Measurements from ENCODE around the gene FAM118B.

The FAM118B gene

DNA sequence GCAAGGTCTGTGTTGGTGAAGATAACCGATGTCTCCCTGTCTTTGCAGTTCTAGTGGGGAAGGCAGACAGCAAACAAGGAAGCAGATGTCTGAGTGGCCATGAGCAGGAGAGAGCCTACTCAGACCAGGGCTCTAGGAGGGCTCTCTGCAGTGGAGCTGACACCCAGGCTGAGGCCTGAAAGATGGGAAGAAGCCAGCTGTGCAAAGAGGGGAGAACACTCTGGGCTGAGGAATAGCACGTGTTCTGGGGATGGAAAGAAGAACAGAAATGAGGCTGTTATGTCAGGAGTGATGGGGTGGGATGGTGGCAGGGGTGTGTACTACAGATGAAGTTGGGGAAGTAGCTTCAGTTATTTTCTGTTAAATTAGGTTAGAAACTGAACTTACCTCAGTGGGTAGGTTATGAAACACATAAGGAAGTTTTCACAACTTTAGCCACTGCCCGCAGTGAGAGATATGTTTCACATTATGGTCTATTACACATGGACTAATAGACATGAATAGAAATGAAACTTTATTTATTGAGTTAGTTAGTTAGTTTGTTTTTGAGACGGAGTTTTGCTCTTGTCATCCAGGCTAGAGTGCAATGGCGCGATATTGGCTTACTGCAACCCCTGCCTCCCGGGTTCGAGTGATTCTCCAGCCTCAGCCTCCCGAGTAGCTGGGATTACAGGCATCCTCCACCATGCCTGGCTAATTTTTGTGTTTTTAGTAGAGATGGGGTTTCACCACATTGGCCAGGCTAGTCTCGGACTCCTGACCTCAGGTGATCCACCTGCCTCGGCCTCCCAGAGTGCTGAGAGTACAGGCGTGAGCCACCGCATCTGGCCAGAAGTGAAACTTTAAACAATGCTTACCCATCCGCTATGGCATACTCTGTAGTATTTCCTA, 100.1 kb downstream of the FAM118B start:
- DNase-seq (ENCODE audit: low read depth) = no peak
- no peak overlapping the region for H3K4me3 ChIP-seq (ENCODE audit: control insufficient read depth, low read depth, low read length)

More for the DNA sequence above, 100.1 kb downstream of the FAM118B start:
- TF ChIP-seq, protein P1, sequence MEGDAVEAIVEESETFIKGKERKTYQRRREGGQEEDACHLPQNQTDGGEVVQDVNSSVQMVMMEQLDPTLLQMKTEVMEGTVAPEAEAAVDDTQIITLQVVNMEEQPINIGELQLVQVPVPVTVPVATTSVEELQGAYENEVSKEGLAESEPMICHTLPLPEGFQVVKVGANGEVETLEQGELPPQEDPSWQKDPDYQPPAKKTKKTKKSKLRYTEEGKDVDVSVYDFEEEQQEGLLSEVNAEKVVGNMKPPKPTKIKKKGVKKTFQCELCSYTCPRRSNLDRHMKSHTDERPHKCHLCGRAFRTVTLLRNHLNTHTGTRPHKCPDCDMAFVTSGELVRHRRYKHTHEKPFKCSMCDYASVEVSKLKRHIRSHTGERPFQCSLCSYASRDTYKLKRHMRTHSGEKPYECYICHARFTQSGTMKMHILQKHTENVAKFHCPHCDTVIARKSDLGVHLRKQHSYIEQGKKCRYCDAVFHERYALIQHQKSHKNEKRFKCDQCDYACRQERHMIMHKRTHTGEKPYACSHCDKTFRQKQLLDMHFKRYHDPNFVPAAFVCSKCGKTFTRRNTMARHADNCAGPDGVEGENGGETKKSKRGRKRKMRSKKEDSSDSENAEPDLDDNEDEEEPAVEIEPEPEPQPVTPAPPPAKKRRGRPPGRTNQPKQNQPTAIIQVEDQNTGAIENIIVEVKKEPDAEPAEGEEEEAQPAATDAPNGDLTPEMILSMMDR (IDR thresholded peaks at IDR 0.05; ENCODE audit: control insufficient read depth, insufficient read depth, low read depth, low read length, missing control alignments) = no peak

All from AG09309 (cell line).